ENCODE measurements around the gene SPIN2A.

- TF ChIP-seq CTCF (conservative IDR thresholded peaks at IDR 0.05; ENCODE audit: low read depth in 2 of 2) (no peak), JUNB (IDR thresholded peaks at IDR 0.05; ENCODE audit: unreplicated experiment) (no peak)
Measured at GRCh38 chrX:57172544-57172943, 35.3 kb upstream of the SPIN2A start.

All from GM23338 (cell line).